GM21526 (cell line): ENCODE measurements around the gene WASF3.
"Not testable (repeated sequence)": the region's sequence is repeated elsewhere in the genome, so short reads cannot be mapped to it uniquely, and the experiment has no call there.

ENCODE experiments used
- ATAC-seq: cut with Tn5 transposase; IDR thresholded peaks from one replicate; pipeline ENCODE4 v1.9.1; 2021; ENCODE audit warnings: moderate library complexity; ENCODE audit not compliant: unreplicated experiment, low FRiP score

Gene WASF3

GRCh38 chr13:26706381-26706780 is 148.9 kb downstream of the WASF3 start:
- no peak for ATAC-seq

- ATAC-seq: no peak
These were observed 149.9 kb downstream of the WASF3 start for GRCh38 chr13:26707122-26708006.

GRCh38 chr13:26708007-26708297 is 150.5 kb downstream of the WASF3 start:
- ATAC-seq: no peak

GRCh38 chr13:26709461-26709860 is 152.0 kb downstream of the WASF3 start:
- no peak for ATAC-seq

- no peak for ATAC-seq
These were observed 152.7 kb downstream of the WASF3 start for GRCh38 chr13:26710166-26710565.

GRCh38 chr13:26711211-26711610 is 153.7 kb downstream of the WASF3 start:
- ATAC-seq: no peak

- no peak for ATAC-seq
These were observed 155.9 kb downstream of the WASF3 start for GRCh38 chr13:26713341-26713740.

- no peak for ATAC-seq
These were observed 159.5 kb downstream of the WASF3 start for GRCh38 chr13:26716984-26717383.

GRCh38 chr13:26718146-26718545 is 160.7 kb downstream of the WASF3 start:
- no peak for ATAC-seq

GRCh38 chr13:26718872-26719271 is 161.4 kb downstream of the WASF3 start:
- no peak for ATAC-seq

GRCh38 chr13:26719356-26719945 is 162.0 kb downstream of the WASF3 start:
- ATAC-seq: no peak

- ATAC-seq: no peak
These were observed 164.0 kb downstream of the WASF3 start for GRCh38 chr13:26721251-26722121.

GRCh38 chr13:26722321-26722720 is 164.8 kb downstream of the WASF3 start:
- ATAC-seq: no peak

- not testable (repeated sequence) for ATAC-seq
These were observed 166.1 kb downstream of the WASF3 start for GRCh38 chr13:26723620-26724019.

GRCh38 chr13:26726684-26727083 is 169.2 kb downstream of the WASF3 start:
- no peak for ATAC-seq

- no peak for ATAC-seq
These were observed 169.6 kb downstream of the WASF3 start for GRCh38 chr13:26727122-26727521.

GRCh38 chr13:26727633-26728032 is 170.2 kb downstream of the WASF3 start:
- ATAC-seq: no peak

GRCh38 chr13:26735677-26736076 is 178.2 kb downstream of the WASF3 start:
- ATAC-seq: no peak
